IMR-90 (cell line): ENCODE measurements around the gene KRT6B. TPM values are rescaled to one million over a fixed set of nuclear protein-coding genes. Genes with fewer than 3 reads are reported as not detected.
A peak's percentile ranks its signal among the peaks of the same experiment; 100 is the strongest.

Source experiments
- ATAC-seq: fragments of 200-7000 bp; cut with Tn5 transposase; 2 replicates; pipeline ENCODE4 v1.9.1; 2020; ENCODE audit warnings: low read depth, mild to moderate bottlenecking, moderate library complexity
- BruUV-seq: library from RNA; stranded (reverse); fragments of 400-500 nt; replicated peaks from 2 replicates; lab custom pipeline; 2021; lab: Mats Ljungman, UMichigan
- CTCF ChIA-PET: fragments of 300-600 bp; formaldehyde crosslinking; extraction: SDS; loops from one replicate; lab custom pipeline; 2021; ENCODE audit warnings: antibody characterized with exemption; lab: Yijun Ruan, JAX
- POLR2A ChIA-PET: fragments of 300-600 bp; sonication (Branson Sonifier 250); formaldehyde crosslinking; loops from one replicate; lab custom pipeline; 2022; ENCODE audit warnings: antibody characterized with exemption; ENCODE audit not compliant: unreplicated experiment; lab: Charles Lee
- DNase-seq: peaks from one replicate; pipeline ENCODE4 v3.0.0; 2013
- H2AFZ ChIP-seq: replicated peaks from 2 replicates; pipeline ENCODE3; 2013; ENCODE audit warnings: low read length, mild to moderate bottlenecking; ENCODE audit not compliant: poor library complexity
- H2AK5ac ChIP-seq: 2 replicates; pipeline ENCODE4 v1.6.1; 2013; ENCODE audit warnings: low read depth, low read length, inconsistent platforms
- H2AK9ac ChIP-seq: replicated peaks from 2 replicates; pipeline ENCODE3; 2013; ENCODE audit warnings: mild to moderate bottlenecking, low read depth, low read length, moderate library complexity; ENCODE audit not compliant: poor library complexity
- H2BK120ac ChIP-seq: 2 replicates; pipeline ENCODE4 v1.6.1; 2013; ENCODE audit warnings: low read depth, low read length, inconsistent platforms
- H2BK15ac ChIP-seq: 3 replicates; pipeline ENCODE4 v1.6.1; 2013; ENCODE audit warnings: low read depth, low read length, inconsistent platforms
- H2BK20ac ChIP-seq: 2 replicates; pipeline ENCODE4 v1.6.1; 2013; ENCODE audit warnings: low read depth, mild to moderate bottlenecking, inconsistent platforms, low read length, moderate library complexity
- H2BK5ac ChIP-seq: 2 replicates; pipeline ENCODE4 v1.6.1; 2013; ENCODE audit warnings: mild to moderate bottlenecking, low read depth, low read length, inconsistent platforms; ENCODE audit not compliant: poor library complexity, severe bottlenecking
- H3K14ac ChIP-seq: replicated peaks from 2 replicates; pipeline ENCODE4 v1.6.1; 2013; ENCODE audit warnings: low read depth, low read length, inconsistent platforms
- H3K18ac ChIP-seq: 2 replicates; pipeline ENCODE4 v1.6.1; 2013; ENCODE audit warnings: low read depth, low read length, control low read depth
- H3K23ac ChIP-seq: 2 replicates; pipeline ENCODE4 v1.6.1; 2013; ENCODE audit warnings: low read depth, low read length, inconsistent platforms
- H3K27ac ChIP-seq: 2 replicates; pipeline ENCODE4 v1.5.1; 2013; ENCODE audit warnings: mild to moderate bottlenecking, control low read depth, low read length; ENCODE audit not compliant: insufficient read depth
- H3K27me3 ChIP-seq: 2 replicates; pipeline ENCODE4 v1.6.1; 2013; ENCODE audit warnings: low read length; ENCODE audit not compliant: control insufficient read depth, insufficient read depth
- H3K36me3 ChIP-seq: 2 replicates; pipeline ENCODE4 v1.6.1; 2013; ENCODE audit warnings: low read length, mixed read lengths; ENCODE audit not compliant: control insufficient read depth, insufficient read depth
- H3K4ac ChIP-seq: 2 replicates; pipeline ENCODE4 v1.6.1; 2013; ENCODE audit warnings: low read depth, low read length, inconsistent platforms
- H3K4me1 ChIP-seq: 2 replicates; pipeline ENCODE4 v1.6.1; 2013; ENCODE audit warnings: low read length, mixed read lengths; ENCODE audit not compliant: control insufficient read depth, insufficient read depth
- H3K4me2 ChIP-seq: 2 replicates; pipeline ENCODE4 v1.6.1; 2013; ENCODE audit warnings: low read depth, mild to moderate bottlenecking, control low read depth, low read length, moderate library complexity
- H3K4me3 ChIP-seq: 2 replicates; pipeline ENCODE4 v1.5.1; 2013; ENCODE audit warnings: low read depth, mild to moderate bottlenecking, control low read depth, low read length, moderate library complexity; ENCODE audit not compliant: insufficient read depth
- H3K56ac ChIP-seq: 2 replicates; pipeline ENCODE4 v1.6.1; 2013; ENCODE audit warnings: low read length, inconsistent platforms; ENCODE audit not compliant: insufficient read depth; ENCODE audit errors: extremely low read depth
- H3K79me1 ChIP-seq, 2 experiments: 2 replicates each; pipeline ENCODE4 v1.6.1; 2013; ENCODE audit warnings: low read length in 2 of 2, inconsistent platforms in 1 of 2, low read depth in 1 of 2
- H3K9ac ChIP-seq: 2 replicates; pipeline ENCODE4 v1.6.1; 2013; ENCODE audit warnings: low read depth, low read length, control low read depth
- H3K9me1 ChIP-seq: 2 replicates; pipeline ENCODE4 v1.6.1; 2013; ENCODE audit warnings: low read length, inconsistent platforms; ENCODE audit not compliant: insufficient read depth
- H3K9me3 ChIP-seq: 2 replicates; pipeline ENCODE4 v1.6.1; 2013; ENCODE audit warnings: low read length; ENCODE audit not compliant: control insufficient read depth, insufficient read depth
- H4K20me1 ChIP-seq: 2 replicates; pipeline ENCODE4 v1.6.1; 2013; ENCODE audit warnings: low read length, inconsistent platforms; ENCODE audit not compliant: insufficient read depth
- H4K5ac ChIP-seq: 2 replicates; pipeline ENCODE4 v1.6.1; 2013; ENCODE audit warnings: mild to moderate bottlenecking, low read depth, low read length, control low read depth
- H4K8ac ChIP-seq, 2 experiments: 2 replicates each; pipeline ENCODE4 v1.6.1; 2013; ENCODE audit warnings: low read depth in 2 of 2, low read length in 2 of 2, control low read depth in 1 of 2, inconsistent platforms in 1 of 2
- H4K91ac ChIP-seq: 2 replicates; pipeline ENCODE4 v1.6.1; 2013; ENCODE audit warnings: low read depth, low read length, inconsistent platforms; ENCODE audit not compliant: insufficient read depth
- BHLHE40 ChIP-seq: fragments of 150-350 bp; IDR thresholded peaks from 2 replicates; pipeline ENCODE4 v1.6.1; 2016; ENCODE audit warnings: mild to moderate bottlenecking, low read depth, low read length
- CEBPB ChIP-seq: IDR thresholded peaks from 2 replicates; pipeline ENCODE4 v1.6.1; 2012; ENCODE audit warnings: low read depth, low read length, improper control_type of control experiment
- CHD1 ChIP-seq: IDR thresholded peaks from 2 replicates; pipeline ENCODE4 v1.6.1; 2012; ENCODE audit warnings: low read depth, low read length, improper control_type of control experiment
- FOS ChIP-seq: fragments of 150-350 bp; IDR thresholded peaks from 2 replicates; pipeline ENCODE4 v1.6.1; 2016; ENCODE audit warnings: low read depth, low read length
- MAFK ChIP-seq: IDR thresholded peaks from 2 replicates; pipeline ENCODE4 v1.6.1; 2012; ENCODE audit warnings: low read depth, low read length, improper control_type of control experiment
- MAZ ChIP-seq: IDR thresholded peaks from 2 replicates; pipeline ENCODE4 v1.6.1; 2012; ENCODE audit warnings: low read depth, mild to moderate bottlenecking, low read length, improper control_type of control experiment, moderate library complexity, borderline replicate concordance
- MXI1 ChIP-seq: IDR thresholded peaks from 2 replicates; pipeline ENCODE4 v1.6.1; 2012; ENCODE audit warnings: low read depth, mild to moderate bottlenecking, low read length, moderate library complexity, borderline replicate concordance
- NFE2L2 ChIP-seq: fragments of 150-350 bp; IDR thresholded peaks from 2 replicates; pipeline ENCODE4 v1.6.1; 2016; ENCODE audit warnings: low read depth, mild to moderate bottlenecking, low read length
- POLR2A ChIP-seq: IDR thresholded peaks from 2 replicates; pipeline ENCODE4 v1.6.1; 2012; ENCODE audit warnings: mild to moderate bottlenecking, low read depth, low read length
- RAD21 ChIP-seq: IDR thresholded peaks from 2 replicates; pipeline ENCODE4 v1.6.1; 2012; ENCODE audit warnings: low read length, improper control_type of control experiment
- RCOR1 ChIP-seq: IDR thresholded peaks from 2 replicates; pipeline ENCODE4 v1.6.1; 2012; ENCODE audit warnings: mild to moderate bottlenecking, low read length, improper control_type of control experiment; ENCODE audit not compliant: insufficient replicate concordance
- RFX5 ChIP-seq: IDR thresholded peaks from 2 replicates; pipeline ENCODE4 v1.8.0; 2012; ENCODE audit warnings: low read depth, mild to moderate bottlenecking, low read length, moderate library complexity
- SMC3 ChIP-seq: fragments of 150-350 bp; IDR thresholded peaks from 2 replicates; pipeline ENCODE4 v1.6.1; 2016; ENCODE audit warnings: low read depth, mild to moderate bottlenecking, antibody characterized with exemption, low read length, moderate library complexity
- WGBS, 2 experiments: methylation state at CpG; one replicate each; pipeline versions ENCODE4 v1.1.5 to v1.1.7; 2013; ENCODE audit warnings: missing lambda C conversion rate in 2 of 2; ENCODE audit not compliant: insufficient read length in 1 of 2; ENCODE audit errors: extremely low coverage in 2 of 2; 5-methylcytosine and 5-hydroxymethylcytosine counted together
- dilution Hi-C: fragments of 300-500 bp; cut with HindIII; formaldehyde crosslinking; loops from one replicate; pipeline ENCODE4 v1.14.3; 2018; ENCODE audit warnings: low sequenced_read_pairs; ENCODE audit not compliant: unreplicated experiment
- in situ Hi-C: fragments of 300-500 bp; cut with MboI; formaldehyde crosslinking; loops from 3 replicates; pipeline ENCODE4 v1.14.3; 2019; ENCODE audit warnings: low sequenced_read_pairs, inconsistent platforms, mixed read lengths
- intact Hi-C: fragments of 100-400 bp; cut with micrococcal nuclease; formaldehyde crosslinking; loops from 2 replicates; pipeline ENCODE4 v1.10.0; 2022
- polyA plus RNA-seq, 3 experiments: library from polyadenylated mRNA; depleted of rRNA; stranded (reverse); fragments of >200 nt; gene quantifications; 2 replicates each; pipeline ENCODE4 v1.2.3, GENCODE V29; 2012; ENCODE audit warnings: low replicate concordance in 1 of 3
- total RNA-seq: library from RNA; depleted of rRNA; stranded (reverse); fragments of >200 nt; gene quantifications from 2 replicates; pipeline ENCODE4 v1.2.3, GENCODE V29; 2012
- TF ChIP-seq, protein P1 (sequence below): fragments of 150-350 bp; IDR thresholded peaks from 2 replicates; pipeline ENCODE4 v1.6.1; 2016; ENCODE audit warnings: low read depth, mild to moderate bottlenecking, low read length, moderate library complexity, borderline replicate concordance
- TF ChIP-seq, protein P2 (sequence below): conservative IDR thresholded peaks from 2 replicates; pipeline ENCODE4 v1.5.1; 2012; ENCODE audit warnings: mild to moderate bottlenecking, low read depth, low read length, improper control_type of control experiment
- TF ChIP-seq, protein P3 (sequence below): fragments of 150-350 bp; IDR thresholded peaks from 2 replicates; pipeline ENCODE4 v1.6.1; 2017; ENCODE audit warnings: mild to moderate bottlenecking, antibody characterized with exemption, low read length, low read depth

The KRT6B gene
- total and polyA plus RNA-seq, 2 of the 4 experiments (the other 2 are of a cell fraction): not detected

DNA sequence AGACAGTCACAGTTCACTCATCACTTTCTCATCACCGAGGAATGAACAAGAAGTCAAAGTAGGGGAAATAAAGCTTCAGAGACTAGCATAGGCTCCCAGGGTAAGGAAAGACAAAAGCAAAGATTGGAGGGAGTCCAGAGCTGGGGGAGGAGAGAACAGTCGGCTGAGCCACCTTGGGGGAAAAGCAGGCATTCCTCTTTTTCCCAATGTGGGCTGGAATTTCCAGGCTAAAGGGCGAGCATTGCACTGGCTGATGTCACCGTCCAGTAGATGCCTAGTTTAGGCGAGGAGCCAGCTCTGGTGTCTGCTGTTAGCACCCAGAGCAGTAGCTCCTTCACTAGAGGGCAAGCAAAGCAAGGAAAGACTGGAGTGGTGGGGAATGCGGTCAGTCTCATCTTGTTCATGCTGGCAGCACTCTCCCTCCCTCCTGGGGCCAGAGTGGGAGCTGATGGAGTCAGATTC lies 9.3 kb downstream of the KRT6B start:
- Histone ChIP-seq H3K9ac (no peak overlapping the region), H3K4me3 (no peak overlapping the region), H3K27me3 (peaks cover 12% of the 10 kb centered on the region), H3K56ac (no peak overlapping the region), H3K36me3 (no peaks in the 10 kb centered on the region), H4K5ac (no peak overlapping the region), H4K91ac (no peak overlapping the region), H3K79me1 (no peaks in the 10 kb centered on the region), H2AK5ac (no peak overlapping the region), H3K18ac (no peak overlapping the region), H3K23ac (no peak overlapping the region), H2AK9ac (no peak overlapping the region), H3K9me3 (no peaks in the 10 kb centered on the region), H2BK20ac (no peak overlapping the region), H3K27ac (no peak overlapping the region), H2AFZ (no peak overlapping the region), H4K20me1 (no peaks in the 10 kb centered on the region), H3K4me2 (no peak overlapping the region), H4K8ac (no peak overlapping the region), H2BK120ac (no peak overlapping the region), H3K9me1 (no peaks in the 10 kb centered on the region), H2BK15ac (no peak overlapping the region), H3K4me1 (no peaks in the 10 kb centered on the region; the same call in 1 of the 2 replicates), H3K14ac (no peak overlapping the region), H3K4ac (no peak overlapping the region), H2BK5ac (no peak overlapping the region)
- TF ChIP-seq CHD1: no peak
- no peak for TF ChIP-seq CEBPB
- no peak for TF ChIP-seq MXI1
- TF ChIP-seq, protein P1, sequence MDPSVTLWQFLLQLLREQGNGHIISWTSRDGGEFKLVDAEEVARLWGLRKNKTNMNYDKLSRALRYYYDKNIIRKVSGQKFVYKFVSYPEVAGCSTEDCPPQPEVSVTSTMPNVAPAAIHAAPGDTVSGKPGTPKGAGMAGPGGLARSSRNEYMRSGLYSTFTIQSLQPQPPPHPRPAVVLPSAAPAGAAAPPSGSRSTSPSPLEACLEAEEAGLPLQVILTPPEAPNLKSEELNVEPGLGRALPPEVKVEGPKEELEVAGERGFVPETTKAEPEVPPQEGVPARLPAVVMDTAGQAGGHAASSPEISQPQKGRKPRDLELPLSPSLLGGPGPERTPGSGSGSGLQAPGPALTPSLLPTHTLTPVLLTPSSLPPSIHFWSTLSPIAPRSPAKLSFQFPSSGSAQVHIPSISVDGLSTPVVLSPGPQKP: no peak
- TF ChIP-seq BHLHE40: no peak
- TF ChIP-seq RAD21: no peak
- no peak for TF ChIP-seq RCOR1
- TF ChIP-seq SMC3: no peak
- no peak for TF ChIP-seq RFX5
- TF ChIP-seq, protein P2, sequence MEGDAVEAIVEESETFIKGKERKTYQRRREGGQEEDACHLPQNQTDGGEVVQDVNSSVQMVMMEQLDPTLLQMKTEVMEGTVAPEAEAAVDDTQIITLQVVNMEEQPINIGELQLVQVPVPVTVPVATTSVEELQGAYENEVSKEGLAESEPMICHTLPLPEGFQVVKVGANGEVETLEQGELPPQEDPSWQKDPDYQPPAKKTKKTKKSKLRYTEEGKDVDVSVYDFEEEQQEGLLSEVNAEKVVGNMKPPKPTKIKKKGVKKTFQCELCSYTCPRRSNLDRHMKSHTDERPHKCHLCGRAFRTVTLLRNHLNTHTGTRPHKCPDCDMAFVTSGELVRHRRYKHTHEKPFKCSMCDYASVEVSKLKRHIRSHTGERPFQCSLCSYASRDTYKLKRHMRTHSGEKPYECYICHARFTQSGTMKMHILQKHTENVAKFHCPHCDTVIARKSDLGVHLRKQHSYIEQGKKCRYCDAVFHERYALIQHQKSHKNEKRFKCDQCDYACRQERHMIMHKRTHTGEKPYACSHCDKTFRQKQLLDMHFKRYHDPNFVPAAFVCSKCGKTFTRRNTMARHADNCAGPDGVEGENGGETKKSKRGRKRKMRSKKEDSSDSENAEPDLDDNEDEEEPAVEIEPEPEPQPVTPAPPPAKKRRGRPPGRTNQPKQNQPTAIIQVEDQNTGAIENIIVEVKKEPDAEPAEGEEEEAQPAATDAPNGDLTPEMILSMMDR: no peak
- TF ChIP-seq MAZ: no peak
- TF ChIP-seq POLR2A: no peak
- no peak for TF ChIP-seq MAFK
- no peak for TF ChIP-seq FOS
- TF ChIP-seq NFE2L2: no peak
- TF ChIP-seq, protein P3, sequence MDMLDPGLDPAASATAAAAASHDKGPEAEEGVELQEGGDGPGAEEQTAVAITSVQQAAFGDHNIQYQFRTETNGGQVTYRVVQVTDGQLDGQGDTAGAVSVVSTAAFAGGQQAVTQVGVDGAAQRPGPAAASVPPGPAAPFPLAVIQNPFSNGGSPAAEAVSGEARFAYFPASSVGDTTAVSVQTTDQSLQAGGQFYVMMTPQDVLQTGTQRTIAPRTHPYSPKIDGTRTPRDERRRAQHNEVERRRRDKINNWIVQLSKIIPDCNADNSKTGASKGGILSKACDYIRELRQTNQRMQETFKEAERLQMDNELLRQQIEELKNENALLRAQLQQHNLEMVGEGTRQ: no peak
- DNase-seq (peak; percentile 74), ATAC-seq (no peak)
- POLR2A ChIA-PET: no interaction called here
- dilution Hi-C loops (no loop called here), intact Hi-C loops (no loop called here), in situ Hi-C loops (no loop called here)
- CTCF ChIA-PET: no interaction called here
- BruUV-seq: no TSS peak
- WGBS, 2 experiments: 0% methylated on average over 1 of the region's 6 CpGs; no CpG with 5 or more reads in 1 of the 2 experiments
